Measurements from ENCODE around the gene AMACR.

GRCh38 chr5:34003941-34004340, 3.9 kb downstream of the AMACR start:
- TF ChIP-seq YY1 (IDR thresholded peaks at IDR 0.05; ENCODE audit: insufficient read depth, insufficient read length) (no peak), SUZ12 (IDR thresholded peaks at IDR 0.05; ENCODE audit: extremely low read depth, insufficient read depth, insufficient read length) (no peak)
